HEK293T (cell line): ENCODE measurements around the gene TMEM88.

Experiments
- CTCF ChIA-PET: fragments of 350-600 bp; formaldehyde crosslinking; extraction: SDS; loops from one replicate; lab custom pipeline; 2021; ENCODE audit warnings: antibody characterized with exemption, inconsistent platforms; lab: Yijun Ruan, JAX
- POLR2A ChIA-PET: fragments of 350-600 bp; formaldehyde crosslinking; extraction: SDS; loops from one replicate; lab custom pipeline; 2020; ENCODE audit warnings: antibody characterized with exemption, inconsistent platforms; lab: Yijun Ruan, JAX
- DNase-seq: peaks from one replicate; pipeline ENCODE4 v3.0.0; 2012; ENCODE audit warnings: mixed read lengths; ENCODE audit errors: extremely low spot score
- ARNT ChIP-seq: fragments of 450-650 bp; IDR thresholded peaks from 2 replicates; pipeline ENCODE4 v1.6.1; 2017; ENCODE audit warnings: mild to moderate bottlenecking
- BHLHE40 ChIP-seq: fragments of 450-650 bp; IDR thresholded peaks from 2 replicates; pipeline ENCODE4 v1.6.1; 2016; ENCODE audit warnings: mild to moderate bottlenecking, moderate library complexity, borderline replicate concordance
- CTBP1 ChIP-seq: fragments of 450-650 bp; IDR thresholded peaks from 2 replicates; pipeline ENCODE4 v1.6.1; 2016; ENCODE audit warnings: borderline replicate concordance
- ELF4 ChIP-seq: fragments of 450-650 bp; IDR thresholded peaks from 2 replicates; pipeline ENCODE4 v1.6.1; 2017; ENCODE audit warnings: antibody characterized with exemption
- FOXA1 ChIP-seq: fragments of 450-650 bp; IDR thresholded peaks from 2 replicates; pipeline ENCODE4 v1.6.1; 2016; ENCODE audit warnings: mild to moderate bottlenecking
- FOXK2 ChIP-seq: fragments of 450-650 bp; IDR thresholded peaks from 2 replicates; pipeline ENCODE4 v1.6.1; 2016; ENCODE audit warnings: mild to moderate bottlenecking
- FOXM1 ChIP-seq: fragments of 450-650 bp; IDR thresholded peaks from 2 replicates; pipeline ENCODE4 v1.6.1; 2017; ENCODE audit warnings: mild to moderate bottlenecking, borderline replicate concordance
- HDGF ChIP-seq: fragments of 450-650 bp; IDR thresholded peaks from 2 replicates; pipeline ENCODE4 v1.6.1; 2017; ENCODE audit warnings: antibody characterized with exemption, borderline replicate concordance
- L3MBTL2 ChIP-seq: fragments of 450-650 bp; conservative IDR thresholded peaks from 2 replicates; pipeline ENCODE4 v1.6.1; 2016; ENCODE audit warnings: mild to moderate bottlenecking
- LEF1 ChIP-seq: fragments of 450-650 bp; IDR thresholded peaks from 2 replicates; pipeline ENCODE4 v1.6.1; 2017; ENCODE audit warnings: mild to moderate bottlenecking, borderline replicate concordance
- NFRKB ChIP-seq: fragments of 450-650 bp; IDR thresholded peaks from 2 replicates; pipeline ENCODE4 v1.6.1; 2016; ENCODE audit warnings: mild to moderate bottlenecking, moderate library complexity
- SP1 ChIP-seq: fragments of 450-650 bp; IDR thresholded peaks from 2 replicates; pipeline ENCODE4 v1.6.1; 2017
- SUZ12 ChIP-seq: fragments of 450-650 bp; IDR thresholded peaks from 2 replicates; pipeline ENCODE4 v1.6.1; 2016; ENCODE audit warnings: mild to moderate bottlenecking
- TARDBP ChIP-seq: fragments of 450-650 bp; IDR thresholded peaks from 2 replicates; pipeline ENCODE4 v1.6.1; 2016
- ZNF384 ChIP-seq: fragments of 450-650 bp; IDR thresholded peaks from 2 replicates; pipeline ENCODE4 v1.6.1; 2016
- TF ChIP-seq, protein P1 (sequence below): fragments of 450-650 bp; IDR thresholded peaks from 2 replicates; pipeline ENCODE4 v1.6.1; 2016

Gene TMEM88

GRCh38 chr17:7867881-7868329 lies 13.0 kb downstream of the TMEM88 start:
- ChIA-PET CTCF (no interaction called here), POLR2A (no interaction called here)
- no peak for TF ChIP-seq NFRKB
- TF ChIP-seq FOXK2 = no peak
- no peak for TF ChIP-seq SP1
- no peak for TF ChIP-seq L3MBTL2
- no peak for DNase-seq

DNA sequence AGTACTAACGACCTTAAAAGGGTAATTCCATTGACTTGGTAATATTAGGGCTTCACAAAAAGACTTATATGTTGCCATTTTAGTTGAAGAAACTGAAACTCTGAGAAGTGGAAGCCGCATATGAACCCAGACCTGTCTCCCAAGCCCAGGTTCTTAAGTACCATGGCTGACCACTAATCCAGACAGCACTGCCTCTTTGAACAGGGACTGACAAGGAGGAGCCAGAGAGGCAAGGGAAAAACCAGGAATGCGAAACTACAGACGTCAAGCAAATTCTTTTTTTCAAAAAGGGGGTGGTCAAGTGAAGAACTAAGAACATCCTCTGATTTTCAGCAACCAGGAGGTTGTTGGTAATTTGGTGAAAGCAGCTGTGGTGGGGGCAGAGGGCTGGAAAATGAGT lies 18.2 kb downstream of the TMEM88 start:
- POLR2A ChIA-PET = interaction anchor here (1.0 kb wide), 1 partner anchor 8 kb away, joined by 3 read pairs; no protein-coding TSS in a partner anchor
- TF ChIP-seq ARNT (no peak), FOXK2 (no peak), TARDBP (no peak), ZNF384 (no peak), FOXA1 (no peak)
- DNase-seq = no peak
- CTCF ChIA-PET = no interaction called here

- POLR2A ChIA-PET = interaction anchor here (0.6 to 0.9 kb wide), 2 partner anchors 33 to 291 kb away, joined by 3 read pairs; no protein-coding TSS in a partner anchor
- CTCF ChIA-PET = no interaction called here
- TF ChIP-seq LEF1 (no peak), HDGF (no peak), ZNF384 (no peak), ELF4 (no peak), L3MBTL2 (no peak), FOXA1 (no peak), CTBP1 (no peak), FOXM1 (no peak), SP1 (no peak), NFRKB (no peak), ARNT (no peak), FOXK2 (no peak), SUZ12 (no peak)
- TF ChIP-seq, protein P1, sequence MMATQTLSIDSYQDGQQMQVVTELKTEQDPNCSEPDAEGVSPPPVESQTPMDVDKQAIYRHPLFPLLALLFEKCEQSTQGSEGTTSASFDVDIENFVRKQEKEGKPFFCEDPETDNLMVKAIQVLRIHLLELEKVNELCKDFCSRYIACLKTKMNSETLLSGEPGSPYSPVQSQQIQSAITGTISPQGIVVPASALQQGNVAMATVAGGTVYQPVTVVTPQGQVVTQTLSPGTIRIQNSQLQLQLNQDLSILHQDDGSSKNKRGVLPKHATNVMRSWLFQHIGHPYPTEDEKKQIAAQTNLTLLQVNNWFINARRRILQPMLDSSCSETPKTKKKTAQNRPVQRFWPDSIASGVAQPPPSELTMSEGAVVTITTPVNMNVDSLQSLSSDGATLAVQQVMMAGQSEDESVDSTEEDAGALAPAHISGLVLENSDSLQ = no peak
- DNase-seq = no peak
Measured at GRCh38 chr17:7875804-7876370, 21.0 kb downstream of the TMEM88 start.

- TF ChIP-seq TARDBP = no peak
- TF ChIP-seq ZNF384 = no peak
- TF ChIP-seq, protein P1 = no peak
- no peak for TF ChIP-seq FOXA1
- no peak for TF ChIP-seq FOXK2
- TF ChIP-seq SUZ12 = no peak
- no peak for TF ChIP-seq LEF1
- no peak for TF ChIP-seq L3MBTL2
- no peak for TF ChIP-seq ELF4
- no peak for TF ChIP-seq SP1
- no peak for TF ChIP-seq ARNT
- TF ChIP-seq NFRKB = no peak
- TF ChIP-seq BHLHE40 = no peak
- no peak for TF ChIP-seq CTBP1
- TF ChIP-seq HDGF = no peak
- CTCF ChIA-PET = interaction anchor here (0.6 kb wide), 1 partner anchor 246 kb away, joined by 4 read pairs; no protein-coding TSS in a partner anchor
- DNase-seq = no peak
- POLR2A ChIA-PET = no interaction called here
Measured at GRCh38 chr17:7878234-7878633, 23.4 kb downstream of the TMEM88 start.

DNA sequence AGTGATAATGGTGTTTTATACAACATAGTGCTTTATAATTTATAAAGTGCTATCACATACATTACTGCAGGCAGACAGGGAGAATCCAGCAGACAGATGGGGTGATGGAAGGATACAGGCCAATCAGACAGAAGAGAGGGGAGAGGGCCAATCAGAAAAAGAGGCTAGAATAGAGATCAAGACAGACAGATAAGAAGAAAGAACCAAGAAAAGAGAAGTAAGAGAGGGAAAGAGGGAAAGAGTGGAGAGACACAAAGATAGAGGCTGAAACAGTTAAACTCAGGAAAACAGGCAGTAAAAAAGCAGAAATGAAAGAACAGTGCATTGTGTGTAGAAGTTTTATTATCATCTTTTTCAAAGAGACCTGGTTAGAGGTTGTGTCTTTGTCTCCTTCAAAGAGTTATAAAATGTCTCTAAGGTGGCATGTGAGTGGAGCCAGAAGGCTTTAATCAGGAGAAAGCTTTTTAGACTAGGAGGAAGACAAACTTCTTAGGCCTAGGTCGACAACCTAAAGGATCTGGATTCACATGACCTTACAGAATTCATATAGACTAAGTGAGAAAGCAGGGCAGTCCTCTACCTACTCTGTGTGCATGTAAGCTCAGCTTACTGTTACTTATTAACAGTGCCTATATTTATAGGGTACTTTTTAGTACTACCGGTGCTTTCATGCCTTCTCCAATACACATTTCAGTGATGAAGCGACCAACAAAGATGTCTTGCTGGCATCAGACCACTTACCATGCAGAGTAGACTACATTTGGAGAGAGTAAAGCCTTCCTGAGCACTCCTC lies 25.4 kb downstream of the TMEM88 start:
- ChIA-PET CTCF (no interaction called here), POLR2A (no interaction called here)

GRCh38 chr17:7881276-7882054 lies 26.6 kb downstream of the TMEM88 start:
- TF ChIP-seq NFRKB = no peak
- no peak for TF ChIP-seq LEF1
- TF ChIP-seq TARDBP = no peak
- TF ChIP-seq BHLHE40 = no peak
- no peak for TF ChIP-seq ELF4
- TF ChIP-seq FOXK2 = no peak
- no peak for TF ChIP-seq SUZ12
- TF ChIP-seq FOXM1 = no peak
- TF ChIP-seq, protein P1 = no peak
- TF ChIP-seq ZNF384 = no peak
- no peak for TF ChIP-seq FOXA1
- TF ChIP-seq ARNT = no peak
- no peak for TF ChIP-seq L3MBTL2
- CTCF ChIA-PET = no interaction called here

More for the DNA sequence above, 25.4 kb downstream of the TMEM88 start:
- no peak for DNase-seq
- TF ChIP-seq BHLHE40 (no peak), SUZ12 (no peak), CTBP1 (no peak), SP1 (no peak), NFRKB (no peak), L3MBTL2 (no peak), HDGF (no peak), ELF4 (no peak), ARNT (no peak)

More at GRCh38 chr17:7881276-7882054, 26.6 kb downstream of the TMEM88 start:
- no peak for DNase-seq
- POLR2A ChIA-PET = no interaction called here
